Caco-2 (cell line): Measurements from ENCODE around the gene NOTCH2. TPM values are rescaled to one million over a fixed set of nuclear protein-coding genes. Genes with fewer than 3 reads are reported as not detected.

Experiments used
- BruUV-seq: library from RNA; stranded (reverse); fragments of 400-500 nt; replicated peaks from 2 replicates; lab custom pipeline; 2021; lab: Mats Ljungman, UMichigan
- CTCF ChIA-PET: fragments of 300-600 bp; sonication (Branson Sonifier 250); formaldehyde crosslinking; loops from one replicate; lab custom pipeline; 2022; ENCODE audit warnings: antibody characterized with exemption; lab: Charles Lee
- POLR2A ChIA-PET: fragments of 300-600 bp; sonication (Branson Sonifier 250); formaldehyde crosslinking; loops from one replicate; lab custom pipeline; 2022; ENCODE audit warnings: antibody characterized with exemption; lab: Charles Lee
- DNase-seq, 2 experiments: peaks; one replicate each; pipeline versions ENCODE4 v3.0.0 to v3.0.0-alpha.2; 2020 to 2022
- H3K27me3 ChIP-seq: replicated peaks from 2 replicates; pipeline ENCODE4 v1.6.0; 2011; ENCODE audit warnings: low read length; ENCODE audit not compliant: control insufficient read depth, insufficient read depth
- H3K36me3 ChIP-seq: 2 replicates; pipeline ENCODE4 v1.5.1; 2011; ENCODE audit warnings: low read length; ENCODE audit not compliant: control insufficient read depth, insufficient read depth
- H3K4me1 ChIP-seq: fragments of 250-450 bp; sonication (Bioruptor Pico); 2 replicates; pipeline ENCODE4 v1.5.1; 2020; ENCODE audit warnings: mild to moderate bottlenecking
- H3K4me3 ChIP-seq: 2 replicates; pipeline ENCODE4 v1.5.1; 2011; ENCODE audit warnings: low read depth, mild to moderate bottlenecking, control low read depth, low read length
- H3K9me3 ChIP-seq: fragments of 250-450 bp; sonication (Bioruptor Pico); 2 replicates; pipeline ENCODE4 v1.5.1; 2020; ENCODE audit warnings: mild to moderate bottlenecking, moderate library complexity
- H3K27ac Mint-ChIP-seq: one replicate; pipeline ENCODE4 v1.8.0; 2022; ENCODE audit warnings: mixed read lengths; ENCODE audit not compliant: unreplicated experiment
- H3K27me3 Mint-ChIP-seq: one replicate; pipeline ENCODE4 v1.8.0; 2022; ENCODE audit warnings: mixed read lengths; ENCODE audit not compliant: insufficient read depth, unreplicated experiment
- H3K36me3 Mint-ChIP-seq: one replicate; pipeline ENCODE4 v1.8.0; 2022; ENCODE audit warnings: mild to moderate bottlenecking, mixed read lengths; ENCODE audit not compliant: insufficient read depth, unreplicated experiment
- H3K4me1 Mint-ChIP-seq: one replicate; pipeline ENCODE4 v1.8.0; 2022; ENCODE audit warnings: low read depth, mixed read lengths; ENCODE audit not compliant: unreplicated experiment
- H3K4me3 Mint-ChIP-seq: one replicate; pipeline ENCODE4 v1.8.0; 2022; ENCODE audit warnings: mild to moderate bottlenecking, moderate library complexity, mixed read lengths; ENCODE audit not compliant: unreplicated experiment
- H3K9me3 Mint-ChIP-seq: one replicate; pipeline ENCODE4 v1.8.0; 2022; ENCODE audit warnings: mixed read lengths; ENCODE audit not compliant: unreplicated experiment
- CTCF ChIP-seq, 2 experiments: fragments of 200-600 bp in 1 of 2; IDR thresholded peaks; 1 replicate in 1 of 2; 2 replicates in 1 of 2; pipeline versions ENCODE4 v1.5.1 to v1.8.0; 2011 to 2022; ENCODE audit warnings: antibody characterized with exemption in 1 of 2, control low read depth in 1 of 2, inconsistent platforms in 1 of 2, low read depth in 1 of 2, low read length in 1 of 2, mild to moderate bottlenecking in 1 of 2, moderate library complexity in 1 of 2; ENCODE audit not compliant: insufficient read depth in 1 of 2, severe bottlenecking in 1 of 2, unreplicated experiment in 1 of 2
- intact Hi-C: fragments of 100-400 bp; cut with micrococcal nuclease; formaldehyde crosslinking; loops from one replicate; pipeline ENCODE4 v1.10.0; 2022; ENCODE audit not compliant: unreplicated experiment
- total RNA-seq: library from RNA; stranded (reverse); gene quantifications from 2 replicates; pipeline ENCODE4 v1.2.3, GENCODE V29; 2022

The NOTCH2 gene
- total RNA-seq, 1 experiment from 2014 or later = 41.1 TPM

- Mint-ChIP-seq H3K27ac (no peak overlapping the region), H3K36me3 (no peaks in the 10 kb centered on the region), H3K4me1 (no peaks in the 10 kb centered on the region), H3K9me3 (no peaks in the 10 kb centered on the region), H3K27me3 (no peaks in the 10 kb centered on the region), H3K4me3 (no peak overlapping the region)
- intact Hi-C loops = no loop called here
- no peak for TF ChIP-seq CTCF (IDR thresholded peaks at IDR 0.05; ENCODE audit: insufficient read depth in 1 of 2, low read depth in 1 of 2, low read length in 1 of 2, severe bottlenecking in 1 of 2, unreplicated experiment in 1 of 2)
- BruUV-seq = no TSS peak
- no peaks in the 10 kb centered on the region for H3K9me3 ChIP-seq
- H3K27me3 ChIP-seq = no peaks in the 10 kb centered on the region
- no peak overlapping the region for H3K4me3 ChIP-seq
- no peaks in the 10 kb centered on the region for H3K4me1 ChIP-seq
- ChIA-PET POLR2A (no interaction called here), CTCF (no interaction called here)
- peaks cover 2% of the 10 kb centered on the region for H3K36me3 ChIP-seq
- DNase-seq = no peak
These were observed 150.2 kb downstream of the NOTCH2 start for GRCh38 chr1:119919241-119919640.

GRCh38 chr1:119918301-119918700 lies 151.2 kb downstream of the NOTCH2 start:
- peaks cover 2% of the 10 kb centered on the region for H3K36me3 ChIP-seq
- CTCF ChIA-PET = no interaction called here
- no peaks in the 10 kb centered on the region for H3K27me3 Mint-ChIP-seq
- no peaks in the 10 kb centered on the region for H3K4me1 Mint-ChIP-seq
- no TSS peak for BruUV-seq
- no peak overlapping the region for H3K4me3 Mint-ChIP-seq
- H3K9me3 Mint-ChIP-seq = no peaks in the 10 kb centered on the region
- H3K4me3 ChIP-seq = no peak overlapping the region
- intact Hi-C loops = no loop called here
- no peaks in the 10 kb centered on the region for H3K36me3 Mint-ChIP-seq
- DNase-seq = no peak
- no peaks in the 10 kb centered on the region for H3K4me1 ChIP-seq
- TF ChIP-seq CTCF (IDR thresholded peaks at IDR 0.05; ENCODE audit: insufficient read depth in 1 of 2, low read depth in 1 of 2, low read length in 1 of 2, severe bottlenecking in 1 of 2, unreplicated experiment in 1 of 2) = no peak
- H3K27me3 ChIP-seq = no peaks in the 10 kb centered on the region
- POLR2A ChIA-PET = no interaction called here
- no peaks in the 10 kb centered on the region for H3K9me3 ChIP-seq
- no peak overlapping the region for H3K27ac Mint-ChIP-seq

- Mint-ChIP-seq H3K27me3 (no peaks in the 10 kb centered on the region), H3K4me3 (no peak overlapping the region), H3K4me1 (no peaks in the 10 kb centered on the region), H3K36me3 (no peaks in the 10 kb centered on the region), H3K9me3 (no peaks in the 10 kb centered on the region), H3K27ac (no peak overlapping the region)
- ChIA-PET POLR2A (no interaction called here), CTCF (no interaction called here)
- intact Hi-C loops = no loop called here
- H3K36me3 ChIP-seq = peaks cover 2% of the 10 kb centered on the region; the same call in 1 of the 2 replicates
- H3K4me3 ChIP-seq = no peak overlapping the region
- H3K4me1 ChIP-seq = no peaks in the 10 kb centered on the region
- TF ChIP-seq CTCF (IDR thresholded peaks at IDR 0.05; ENCODE audit: insufficient read depth in 1 of 2, low read depth in 1 of 2, low read length in 1 of 2, severe bottlenecking in 1 of 2, unreplicated experiment in 1 of 2) = no peak
- no peaks in the 10 kb centered on the region for H3K9me3 ChIP-seq
- no peaks in the 10 kb centered on the region for H3K27me3 ChIP-seq
- BruUV-seq = no TSS peak
- no peak for DNase-seq
These were observed 152.0 kb downstream of the NOTCH2 start for GRCh38 chr1:119917304-119918055.
